ENCODE results near the gene MACROD2.

Gene MACROD2

GRCh38 chr20:15645816-15646215, 1650.5 kb downstream of the MACROD2 start:
- TF ChIP-seq CTCF (conservative IDR thresholded peaks at IDR 0.05; ENCODE audit: control insufficient read depth, insufficient read depth, low read depth, low read length), result no peak

DNA sequence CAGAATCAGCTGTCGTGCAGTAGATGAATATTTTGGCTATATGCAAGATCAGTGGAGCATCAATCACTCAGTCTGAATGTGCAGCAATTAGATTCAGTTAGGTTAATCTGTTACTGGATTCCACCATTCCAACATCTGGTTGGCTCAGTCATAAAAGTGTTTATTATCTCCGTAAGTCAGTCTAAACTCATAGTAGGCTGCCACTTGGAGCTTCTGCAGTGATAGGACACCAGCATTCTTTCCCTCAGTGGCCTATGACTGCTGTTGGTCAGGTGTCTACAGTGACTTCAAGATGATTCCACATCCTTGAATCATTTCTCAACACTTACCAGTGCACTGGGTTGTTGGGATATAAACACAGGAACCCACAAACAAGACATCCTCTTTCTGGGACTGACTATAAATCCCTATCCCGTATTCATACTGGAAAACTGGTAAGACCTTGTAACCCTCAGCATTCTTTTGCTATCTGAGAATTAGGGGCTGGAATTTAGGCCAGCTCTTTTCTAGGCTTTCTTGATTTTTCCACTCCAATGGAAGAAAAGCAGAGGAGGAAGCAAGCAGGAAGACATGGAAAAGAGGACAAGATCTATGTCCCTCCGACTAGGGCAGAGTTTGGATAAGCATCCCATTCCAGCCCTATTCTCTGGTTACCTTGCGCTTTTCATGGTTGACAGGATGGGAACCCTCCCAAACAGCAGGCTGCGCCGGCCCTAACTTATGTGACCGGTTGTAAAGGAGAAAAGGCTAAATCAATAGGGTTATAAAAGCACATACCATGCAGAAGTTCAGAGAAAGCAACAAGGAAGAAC, 1658.3 kb downstream of the MACROD2 start:
- no peak for DNase-seq (ENCODE audit: low read depth)
- no peak overlapping the region for H3K4me3 ChIP-seq (ENCODE audit: control insufficient read depth, low read depth, low read length)
- no peak for TF ChIP-seq CTCF (conservative IDR thresholded peaks at IDR 0.05; ENCODE audit: control insufficient read depth, insufficient read depth, low read depth, low read length)

More at GRCh38 chr20:15645816-15646215, 1650.5 kb downstream of the MACROD2 start:
- no peak overlapping the region for H3K4me3 ChIP-seq (ENCODE audit: control insufficient read depth, low read depth, low read length)
- no peak for DNase-seq (ENCODE audit: low read depth)

GRCh38 chr20:15654208-15654649, 1658.9 kb downstream of the MACROD2 start:
- no peak overlapping the region for H3K4me3 ChIP-seq (ENCODE audit: control insufficient read depth, low read depth, low read length)
- DNase-seq (ENCODE audit: low read depth), result peak; percentile 52
- peak; percentile 71 for TF ChIP-seq CTCF (conservative IDR thresholded peaks at IDR 0.05; ENCODE audit: control insufficient read depth, insufficient read depth, low read depth, low read length)

GRCh38 chr20:15655295-15655874, 1660.1 kb downstream of the MACROD2 start:
- H3K4me3 ChIP-seq (ENCODE audit: control insufficient read depth, low read depth, low read length), result no peak overlapping the region
- DNase-seq (ENCODE audit: low read depth), result no peak
- TF ChIP-seq CTCF (conservative IDR thresholded peaks at IDR 0.05; ENCODE audit: control insufficient read depth, insufficient read depth, low read depth, low read length), result no peak

DNA sequence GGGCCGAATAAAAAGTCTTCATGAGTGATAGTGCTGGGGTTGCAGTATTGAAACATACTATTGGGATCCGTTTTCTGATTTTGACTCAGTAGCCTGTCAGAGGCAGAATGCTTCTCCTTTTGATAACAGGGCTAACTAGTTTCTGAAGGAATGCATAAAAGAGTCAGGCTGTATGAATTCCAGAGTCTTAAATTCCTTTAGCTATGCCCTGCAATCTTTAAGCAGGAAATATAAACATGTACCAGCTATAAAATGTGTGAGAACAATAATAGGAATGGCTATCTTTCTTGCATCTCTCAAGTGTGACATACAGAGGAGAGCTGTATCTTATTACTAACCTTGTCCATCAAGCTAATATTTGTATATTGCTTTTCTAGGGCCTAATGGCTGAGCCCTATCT, 1660.8 kb downstream of the MACROD2 start:
- TF ChIP-seq CTCF (conservative IDR thresholded peaks at IDR 0.05; ENCODE audit: control insufficient read depth, insufficient read depth, low read depth, low read length), result no peak
- H3K4me3 ChIP-seq (ENCODE audit: control insufficient read depth, low read depth, low read length), result no peak overlapping the region
- no peak for DNase-seq (ENCODE audit: low read depth)

DNA sequence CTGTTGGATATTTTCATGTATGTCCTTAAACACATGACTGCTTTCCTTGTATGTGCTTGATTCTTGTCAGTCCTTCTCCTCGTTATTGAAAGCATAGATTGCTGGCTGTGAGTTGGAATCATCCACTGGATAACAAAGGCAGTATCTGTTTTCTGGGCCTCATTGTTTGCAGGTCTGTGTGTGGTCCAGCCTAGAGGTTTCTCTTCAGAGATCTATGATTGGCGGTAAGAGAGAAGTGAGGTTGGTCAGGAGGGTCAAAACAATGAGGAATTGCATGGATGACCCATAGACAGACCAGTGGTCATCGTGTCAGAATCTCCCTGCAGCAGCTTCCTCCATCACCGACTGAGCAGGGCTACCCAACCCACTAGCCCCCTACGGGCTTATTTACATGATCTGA, 1663.0 kb downstream of the MACROD2 start:
- DNase-seq (ENCODE audit: low read depth), result no peak
- TF ChIP-seq CTCF (conservative IDR thresholded peaks at IDR 0.05; ENCODE audit: control insufficient read depth, insufficient read depth, low read depth, low read length), result no peak
- no peak overlapping the region for H3K4me3 ChIP-seq (ENCODE audit: control insufficient read depth, low read depth, low read length)
